ENCODE results near the gene HSPH1. TPM values are rescaled to one million over a fixed set of nuclear protein-coding genes. Genes with fewer than 3 reads are reported as not detected.

The HSPH1 gene
- total and polyA plus RNA-seq, 10 of the 15 experiments (the other 5 are each of a cell fraction or from before 2014, with no cell fraction given) = 40.2 to 159 (median 92.6) TPM

DNA sequence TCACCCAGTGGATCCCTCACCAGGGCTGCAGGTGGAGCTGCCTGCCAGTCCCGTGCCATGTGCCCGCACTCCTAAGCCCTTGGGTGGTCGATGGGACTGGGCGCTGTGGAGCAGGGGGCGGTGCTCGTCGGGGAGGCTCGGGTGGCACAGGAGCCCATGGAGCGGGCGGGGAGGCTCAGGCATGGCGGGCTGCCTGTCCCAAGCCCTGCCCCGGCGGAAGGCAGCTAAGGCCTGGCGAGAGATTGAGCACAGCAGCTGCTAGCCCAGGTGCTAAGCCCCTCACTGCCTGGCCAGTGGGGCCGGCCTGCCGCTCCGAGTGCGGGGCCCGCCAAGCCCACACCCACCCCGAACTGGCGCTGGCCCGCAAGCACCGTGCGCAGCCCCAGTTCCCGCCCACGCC, 21.3 kb upstream of the HSPH1 start (continued):
- TF ChIP-seq, protein P1, sequence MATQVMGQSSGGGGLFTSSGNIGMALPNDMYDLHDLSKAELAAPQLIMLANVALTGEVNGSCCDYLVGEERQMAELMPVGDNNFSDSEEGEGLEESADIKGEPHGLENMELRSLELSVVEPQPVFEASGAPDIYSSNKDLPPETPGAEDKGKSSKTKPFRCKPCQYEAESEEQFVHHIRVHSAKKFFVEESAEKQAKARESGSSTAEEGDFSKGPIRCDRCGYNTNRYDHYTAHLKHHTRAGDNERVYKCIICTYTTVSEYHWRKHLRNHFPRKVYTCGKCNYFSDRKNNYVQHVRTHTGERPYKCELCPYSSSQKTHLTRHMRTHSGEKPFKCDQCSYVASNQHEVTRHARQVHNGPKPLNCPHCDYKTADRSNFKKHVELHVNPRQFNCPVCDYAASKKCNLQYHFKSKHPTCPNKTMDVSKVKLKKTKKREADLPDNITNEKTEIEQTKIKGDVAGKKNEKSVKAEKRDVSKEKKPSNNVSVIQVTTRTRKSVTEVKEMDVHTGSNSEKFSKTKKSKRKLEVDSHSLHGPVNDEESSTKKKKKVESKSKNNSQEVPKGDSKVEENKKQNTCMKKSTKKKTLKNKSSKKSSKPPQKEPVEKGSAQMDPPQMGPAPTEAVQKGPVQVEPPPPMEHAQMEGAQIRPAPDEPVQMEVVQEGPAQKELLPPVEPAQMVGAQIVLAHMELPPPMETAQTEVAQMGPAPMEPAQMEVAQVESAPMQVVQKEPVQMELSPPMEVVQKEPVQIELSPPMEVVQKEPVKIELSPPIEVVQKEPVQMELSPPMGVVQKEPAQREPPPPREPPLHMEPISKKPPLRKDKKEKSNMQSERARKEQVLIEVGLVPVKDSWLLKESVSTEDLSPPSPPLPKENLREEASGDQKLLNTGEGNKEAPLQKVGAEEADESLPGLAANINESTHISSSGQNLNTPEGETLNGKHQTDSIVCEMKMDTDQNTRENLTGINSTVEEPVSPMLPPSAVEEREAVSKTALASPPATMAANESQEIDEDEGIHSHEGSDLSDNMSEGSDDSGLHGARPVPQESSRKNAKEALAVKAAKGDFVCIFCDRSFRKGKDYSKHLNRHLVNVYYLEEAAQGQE (IDR thresholded peaks at IDR 0.05; ENCODE audit: low read depth, low read length) = no peak
- no peak for TF ChIP-seq ZSCAN29 (IDR thresholded peaks at IDR 0.05)
- TF ChIP-seq, protein P2, sequence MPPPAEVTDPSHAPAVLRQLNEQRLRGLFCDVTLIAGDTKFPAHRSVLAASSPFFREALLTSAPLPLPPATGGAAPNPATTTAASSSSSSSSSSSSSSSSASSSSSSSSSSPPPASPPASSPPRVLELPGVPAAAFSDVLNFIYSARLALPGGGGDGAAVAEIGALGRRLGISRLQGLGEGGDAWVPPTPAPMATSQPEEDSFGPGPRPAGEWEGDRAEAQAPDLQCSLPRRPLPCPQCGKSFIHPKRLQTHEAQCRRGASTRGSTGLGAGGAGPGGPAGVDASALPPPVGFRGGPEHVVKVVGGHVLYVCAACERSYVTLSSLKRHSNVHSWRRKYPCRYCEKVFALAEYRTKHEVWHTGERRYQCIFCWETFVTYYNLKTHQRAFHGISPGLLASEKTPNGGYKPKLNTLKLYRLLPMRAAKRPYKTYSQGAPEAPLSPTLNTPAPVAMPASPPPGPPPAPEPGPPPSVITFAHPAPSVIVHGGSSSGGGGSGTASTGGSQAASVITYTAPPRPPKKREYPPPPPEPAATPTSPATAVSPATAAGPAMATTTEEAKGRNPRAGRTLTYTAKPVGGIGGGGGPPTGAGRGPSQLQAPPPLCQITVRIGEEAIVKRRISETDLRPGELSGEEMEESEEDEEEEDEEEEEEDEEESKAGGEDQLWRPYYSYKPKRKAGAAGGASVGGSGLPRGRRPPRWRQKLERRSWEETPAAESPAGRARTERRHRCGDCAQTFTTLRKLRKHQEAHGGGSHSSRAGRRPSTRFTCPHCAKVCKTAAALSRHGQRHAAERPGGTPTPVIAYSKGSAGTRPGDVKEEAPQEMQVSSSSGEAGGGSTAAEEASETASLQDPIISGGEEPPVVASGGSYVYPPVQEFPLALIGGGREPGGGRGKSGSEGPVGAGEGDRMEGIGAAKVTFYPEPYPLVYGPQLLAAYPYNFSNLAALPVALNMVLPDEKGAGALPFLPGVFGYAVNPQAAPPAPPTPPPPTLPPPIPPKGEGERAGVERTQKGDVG (CRISPR knock-in tag; IDR thresholded peaks at IDR 0.05) = no peak

DNA sequence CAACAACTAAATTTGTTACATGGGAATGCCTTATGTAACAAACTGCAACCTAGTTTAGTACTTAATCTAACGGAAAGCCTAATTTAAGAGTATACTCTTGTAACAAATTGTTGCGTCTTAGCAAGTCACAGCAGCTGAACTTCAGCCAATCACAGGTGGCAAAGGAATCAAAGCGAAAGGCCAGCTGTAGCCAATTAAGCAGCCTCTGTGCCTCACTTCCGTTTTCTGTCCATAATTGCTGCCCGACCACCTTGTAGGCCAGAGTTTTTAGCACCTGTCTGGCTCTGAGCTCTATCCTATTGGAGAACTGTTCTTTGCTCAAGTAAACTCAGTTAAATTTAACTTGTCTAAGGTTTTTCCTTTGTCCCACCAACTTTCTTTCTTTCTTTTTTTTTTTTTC, 18.1 kb upstream of the HSPH1 start:
- H3K79me2 ChIP-seq (ENCODE audit: control insufficient read depth, insufficient read depth, low read length) = no peaks in the 10 kb centered on the region
- FAIRE-seq (no peak), ATAC-seq (peak; percentile 40; the same call in 2 of the 3 replicates), DNase-seq (ENCODE audit: low read depth, low spot score) (no peak)
- no peaks in the 10 kb centered on the region for H3K9me3 ChIP-seq (replicated peaks; ENCODE audit: control insufficient read depth, insufficient read depth, low read length)
- BruUV-seq (replicated peaks) = no TSS peak
- no peak overlapping the region for H3K9ac ChIP-seq (ENCODE audit: control insufficient read depth, insufficient read depth, low read length)
- CTCF ChIA-PET = interaction anchor here (0.7 to 1.5 kb wide), 2 partner anchors 12 to 245 kb away, joined by 3 read pairs; no protein-coding TSS in a partner anchor
- H4K20me1 ChIP-seq (ENCODE audit: control insufficient read depth, insufficient read depth) = no peaks in the 10 kb centered on the region
- no peak overlapping the region for H3K4me2 ChIP-seq (ENCODE audit: control insufficient read depth, insufficient read depth)
- RAD21 ChIA-PET (ENCODE audit: unreplicated experiment) = no interaction called here
- no peaks in the 10 kb centered on the region for H3K4me1 ChIP-seq (ENCODE audit: control insufficient read depth, insufficient read depth, low read length)
- in situ Hi-C loops (cut with MboI) = no loop called here
- no peak overlapping the region for H3K4me3 ChIP-seq
- no peak overlapping the region for H2AFZ ChIP-seq (ENCODE audit: control insufficient read depth, low read depth, low read length)
- POLR2A ChIA-PET = interaction anchor here (0.8 kb wide), 1 partner anchor 15 kb away, joined by 4 read pairs; no protein-coding TSS in a partner anchor
- SMC1A ChIA-PET (ENCODE audit: uncharacterized antibody, unreplicated experiment) = interaction anchor here (1.0 to 1.2 kb wide), 2 partner anchors 11 to 21 kb away, joined by 3 to 6 read pairs; no protein-coding TSS in a partner anchor
- no peaks in the 10 kb centered on the region for H3K36me3 ChIP-seq (ENCODE audit: control insufficient read depth in 2 of 2, insufficient read depth in 2 of 2, low read length in 1 of 2)
- intact Hi-C loops (cut with micrococcal nuclease; ENCODE audit: unreplicated experiment) = no loop called here
- no peak overlapping the region for H3K27ac ChIP-seq (ENCODE audit: control insufficient read depth, insufficient read depth)
- no peaks in the 10 kb centered on the region for H3K27me3 ChIP-seq (replicated peaks in 1 of 2; ENCODE audit: control insufficient read depth in 2 of 2, insufficient read depth in 2 of 2, low read length in 1 of 2)
- WGBS (ENCODE audit: insufficient coverage, insufficient replicate concordance, low lambda C conversion rate, missing lambda C conversion rate) = 54% methylated on average over 5 of the region's 5 CpGs
- TF ChIP-seq IRF4 (IDR thresholded peaks at IDR 0.05; ENCODE audit: low read depth, low read length) = no peak
- TF ChIP-seq BACH1 (IDR thresholded peaks at IDR 0.05; ENCODE audit: borderline replicate concordance) = no peak
- no peak for TF ChIP-seq TBL1XR1 (IDR thresholded peaks at IDR 0.05; ENCODE audit: low read depth, low read length)
- TF ChIP-seq, protein P3, sequence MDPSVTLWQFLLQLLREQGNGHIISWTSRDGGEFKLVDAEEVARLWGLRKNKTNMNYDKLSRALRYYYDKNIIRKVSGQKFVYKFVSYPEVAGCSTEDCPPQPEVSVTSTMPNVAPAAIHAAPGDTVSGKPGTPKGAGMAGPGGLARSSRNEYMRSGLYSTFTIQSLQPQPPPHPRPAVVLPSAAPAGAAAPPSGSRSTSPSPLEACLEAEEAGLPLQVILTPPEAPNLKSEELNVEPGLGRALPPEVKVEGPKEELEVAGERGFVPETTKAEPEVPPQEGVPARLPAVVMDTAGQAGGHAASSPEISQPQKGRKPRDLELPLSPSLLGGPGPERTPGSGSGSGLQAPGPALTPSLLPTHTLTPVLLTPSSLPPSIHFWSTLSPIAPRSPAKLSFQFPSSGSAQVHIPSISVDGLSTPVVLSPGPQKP (IDR thresholded peaks at IDR 0.05; ENCODE audit: low read depth, low read length) = no peak
- TF ChIP-seq, protein P4, sequence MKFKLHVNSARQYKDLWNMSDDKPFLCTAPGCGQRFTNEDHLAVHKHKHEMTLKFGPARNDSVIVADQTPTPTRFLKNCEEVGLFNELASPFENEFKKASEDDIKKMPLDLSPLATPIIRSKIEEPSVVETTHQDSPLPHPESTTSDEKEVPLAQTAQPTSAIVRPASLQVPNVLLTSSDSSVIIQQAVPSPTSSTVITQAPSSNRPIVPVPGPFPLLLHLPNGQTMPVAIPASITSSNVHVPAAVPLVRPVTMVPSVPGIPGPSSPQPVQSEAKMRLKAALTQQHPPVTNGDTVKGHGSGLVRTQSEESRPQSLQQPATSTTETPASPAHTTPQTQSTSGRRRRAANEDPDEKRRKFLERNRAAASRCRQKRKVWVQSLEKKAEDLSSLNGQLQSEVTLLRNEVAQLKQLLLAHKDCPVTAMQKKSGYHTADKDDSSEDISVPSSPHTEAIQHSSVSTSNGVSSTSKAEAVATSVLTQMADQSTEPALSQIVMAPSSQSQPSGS (IDR thresholded peaks at IDR 0.05; ENCODE audit: low read length) = no peak
- no peak for TF ChIP-seq BHLHE40 (IDR thresholded peaks at IDR 0.05; ENCODE audit: borderline replicate concordance in 1 of 2, low read depth in 2 of 2, low read length in 1 of 2)
- TF ChIP-seq TCF12 (IDR thresholded peaks at IDR 0.05; ENCODE audit: low read depth, low read length) = 0 out of 2 replicates have a peak, but pooled peaks have one; percentile 15
- TF ChIP-seq CBFB (IDR thresholded peaks at IDR 0.05; ENCODE audit: low read depth) = no peak
- no peak for TF ChIP-seq SMARCA5 (IDR thresholded peaks at IDR 0.05)
- TF ChIP-seq SPI1 (IDR thresholded peaks at IDR 0.05; ENCODE audit: borderline replicate concordance, insufficient read depth, low read depth, low read length) = peak; percentile 54; the same call in 1 of the 2 replicates
- TF ChIP-seq NFIC (IDR thresholded peaks at IDR 0.05; ENCODE audit: low read depth, low read length) = no peak
